Inferior parietal cortex (tissue), 1 donor: ENCODE results near the gene KIF3B.
"Not testable (repeated sequence)": the region's sequence is repeated elsewhere in the genome, so short reads cannot be mapped to it uniquely, and the experiment has no call there.

Source experiments
- DNase-seq: peaks from one replicate; pipeline ENCODE4 v3.0.0-alpha.2; 2016; ENCODE audit errors: extremely low spot score

Gene KIF3B

DNA sequence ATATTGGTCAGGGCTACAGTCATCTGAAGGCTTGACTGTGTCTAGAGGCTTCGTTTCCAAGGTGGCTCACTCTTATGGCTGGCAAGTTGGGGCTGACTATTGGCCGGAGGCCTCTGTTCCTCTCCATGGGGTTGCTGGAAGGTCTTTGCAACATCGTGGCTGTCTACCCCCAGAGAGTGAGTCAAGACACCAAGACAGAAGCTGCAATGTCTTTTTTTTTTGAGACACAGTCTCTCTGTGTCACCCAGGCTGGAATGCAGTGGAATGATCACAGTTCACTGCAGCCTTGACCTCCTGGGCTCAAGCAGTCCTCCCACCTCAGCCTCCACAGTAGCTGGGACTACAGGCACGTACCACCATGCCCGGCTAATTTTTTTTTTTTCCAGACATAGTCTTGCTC lies 29.4 kb upstream of the KIF3B start:
- no peak for DNase-seq

- DNase-seq: no peak
Measured at GRCh38 chr20:32249030-32249738, 28.3 kb upstream of the KIF3B start.

GRCh38 chr20:32251470-32251869 lies 26.0 kb upstream of the KIF3B start:
- no peak for DNase-seq

DNA sequence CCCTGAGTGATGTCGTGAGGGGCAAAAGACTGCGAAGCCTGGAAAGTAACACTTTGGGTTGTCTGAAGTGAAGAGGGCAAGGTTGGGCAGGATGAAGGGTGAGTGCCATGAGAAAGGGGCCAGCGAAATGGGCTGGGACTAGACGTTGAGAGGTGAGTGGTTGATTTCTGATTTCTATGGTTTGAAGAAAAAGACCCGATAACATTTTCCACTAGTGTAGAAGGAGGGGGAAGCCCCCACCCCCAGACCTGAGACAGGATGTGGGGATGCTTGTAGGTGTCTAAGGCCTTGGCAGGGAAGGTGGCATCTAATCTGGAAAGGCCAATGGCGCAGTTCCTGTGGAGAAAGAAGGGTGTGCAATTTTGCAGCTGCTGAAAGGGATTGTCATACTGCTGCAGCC lies 25.3 kb upstream of the KIF3B start:
- DNase-seq: no peak

- DNase-seq: not testable (repeated sequence)
Measured at GRCh38 chr20:32260973-32261372, 16.5 kb upstream of the KIF3B start.

- no peak for DNase-seq
Measured at GRCh38 chr20:32261644-32262043, 15.8 kb upstream of the KIF3B start.

- no peak for DNase-seq
Measured at GRCh38 chr20:32263398-32263954, 14.0 kb upstream of the KIF3B start.

DNA sequence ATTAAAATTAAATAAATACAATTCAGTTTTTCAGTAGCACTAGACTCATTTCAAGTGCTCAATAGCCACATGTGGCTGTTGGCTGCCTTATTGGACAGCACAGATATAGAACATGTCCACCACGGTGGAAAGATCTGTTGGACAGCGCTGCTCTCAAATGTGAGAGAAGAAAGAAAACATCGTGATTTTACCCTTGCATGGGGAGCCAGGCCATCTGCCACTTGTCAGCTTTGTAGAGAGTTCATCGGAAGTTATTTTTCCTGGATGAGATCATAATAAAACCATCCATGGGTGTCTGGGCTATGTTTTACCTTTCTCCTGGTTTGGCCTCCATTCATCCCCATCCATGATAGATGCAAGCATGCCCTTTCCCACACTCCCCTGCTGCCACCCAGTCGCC lies 5.8 kb upstream of the KIF3B start:
- DNase-seq: no peak

GRCh38 chr20:32274359-32274758 lies 3.1 kb upstream of the KIF3B start:
- no peak for DNase-seq

DNA sequence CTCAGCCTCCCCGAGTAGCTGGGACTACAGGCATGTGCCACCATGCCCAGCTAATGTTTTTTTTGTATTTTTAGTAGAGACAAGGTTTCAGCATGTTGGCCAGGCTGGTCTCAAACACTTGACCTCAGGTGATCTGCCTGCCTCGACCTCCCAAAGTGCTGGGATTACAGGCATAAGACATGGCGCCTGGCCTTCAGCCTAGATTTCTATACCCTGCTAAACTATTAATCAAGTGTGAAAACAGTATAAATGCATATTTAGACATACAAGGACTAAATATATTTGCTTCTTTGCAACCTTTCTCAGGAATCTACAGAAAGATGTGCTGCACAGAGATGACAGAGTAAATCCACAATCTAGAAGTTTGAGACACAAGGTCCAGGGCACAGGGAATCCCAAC lies 2.3 kb upstream of the KIF3B start:
- not testable (repeated sequence) for DNase-seq

DNA sequence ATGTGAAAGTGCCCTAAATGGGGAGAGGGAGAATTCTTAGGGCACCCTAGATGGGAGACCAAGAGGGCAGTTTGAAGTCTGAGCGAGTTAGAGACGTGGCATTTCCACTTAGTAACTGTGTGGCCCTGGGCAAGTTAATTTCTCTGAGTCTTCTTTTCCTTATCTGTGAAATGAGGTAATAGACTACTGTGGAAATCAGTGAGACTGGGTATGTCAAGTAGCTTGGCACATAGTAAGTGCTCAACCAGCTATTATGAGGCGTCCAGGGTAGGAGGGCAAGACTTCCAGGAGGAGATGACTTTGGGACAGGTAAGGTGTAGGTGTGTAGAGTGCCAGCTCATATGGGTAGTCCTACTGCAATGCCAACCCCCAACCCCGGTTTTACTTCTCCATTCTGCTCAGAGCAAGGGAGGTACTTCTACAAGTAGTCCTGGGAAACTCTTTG lies 770 bp downstream of the KIF3B start:
- DNase-seq: no peak

GRCh38 chr20:32281711-32282110 lies 4.3 kb downstream of the KIF3B start:
- no peak for DNase-seq

DNA sequence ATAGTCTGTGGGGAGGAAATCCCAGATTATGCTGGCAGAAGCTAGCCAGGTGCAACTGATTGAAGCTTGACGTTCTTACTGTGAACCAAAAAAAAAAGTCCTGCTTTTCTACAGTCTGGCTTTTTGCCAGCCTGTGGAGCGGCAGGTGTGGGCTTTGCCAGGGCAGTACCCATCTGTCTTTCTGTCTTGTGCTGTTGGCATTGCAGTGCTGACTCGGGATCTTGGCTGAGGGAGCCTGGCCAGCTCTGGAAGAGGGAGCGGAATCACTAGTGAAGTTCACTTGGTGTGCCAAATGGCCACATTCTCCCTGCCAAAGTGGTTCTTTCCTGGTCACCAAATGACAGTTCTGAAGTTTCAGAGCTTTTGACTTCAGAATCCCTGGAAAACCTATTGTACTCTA lies 5.0 kb downstream of the KIF3B start:
- peak; percentile 30 for DNase-seq

DNA sequence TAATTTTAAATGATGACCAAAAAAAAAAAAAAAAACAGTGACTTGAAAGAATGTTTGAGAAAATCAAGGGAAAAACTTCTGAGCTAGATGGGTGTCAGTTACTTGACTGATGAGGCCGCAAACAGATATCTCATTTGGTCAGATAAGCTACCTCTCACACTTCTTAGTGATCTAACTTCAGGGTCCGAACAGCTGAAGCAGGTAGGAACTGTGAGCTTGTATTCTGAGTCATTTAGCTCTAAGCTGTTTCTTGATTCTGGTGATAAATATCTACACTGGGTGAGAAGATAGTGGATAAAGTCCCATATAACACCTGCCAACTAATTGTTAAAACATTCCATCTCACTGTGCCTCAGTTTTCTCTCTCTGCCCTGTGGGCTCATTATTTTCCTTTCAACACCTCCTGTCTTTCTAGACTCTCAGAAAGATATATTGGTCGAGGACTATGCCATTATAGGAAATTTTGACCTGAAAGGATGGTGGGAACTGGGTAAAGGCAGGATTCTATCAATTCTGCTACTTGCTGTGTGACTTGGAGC lies 7.7 kb downstream of the KIF3B start:
- no peak for DNase-seq

- DNase-seq: peak; percentile 66
Measured at GRCh38 chr20:32285621-32286371, 8.3 kb downstream of the KIF3B start.

GRCh38 chr20:32287231-32287638 lies 9.8 kb downstream of the KIF3B start:
- DNase-seq: no peak

- DNase-seq: no peak
Measured at GRCh38 chr20:32288225-32288849, 10.9 kb downstream of the KIF3B start.

DNA sequence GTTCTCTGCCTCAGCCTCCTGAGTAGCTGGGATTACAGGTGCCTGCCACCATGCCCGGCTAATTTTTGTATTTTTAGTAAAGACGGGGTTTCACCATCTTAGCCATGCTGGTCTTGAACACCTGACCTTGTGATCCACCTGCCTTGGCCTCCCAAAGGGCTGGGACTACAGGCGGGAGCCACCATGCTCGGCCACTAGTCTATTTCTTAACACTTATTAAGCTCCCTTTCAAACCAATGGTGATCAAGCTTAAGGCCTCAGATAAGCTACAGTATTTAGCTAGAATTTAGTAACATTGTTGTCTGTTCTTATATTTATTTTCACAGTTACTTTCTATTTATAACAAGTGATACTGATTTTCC lies 11.8 kb downstream of the KIF3B start:
- not testable (repeated sequence) for DNase-seq

GRCh38 chr20:32289661-32290431 lies 12.4 kb downstream of the KIF3B start:
- DNase-seq: no peak

GRCh38 chr20:32291166-32291565 lies 13.7 kb downstream of the KIF3B start:
- DNase-seq: no peak

- no peak for DNase-seq
Measured at GRCh38 chr20:32292548-32292947, 15.1 kb downstream of the KIF3B start.

DNA sequence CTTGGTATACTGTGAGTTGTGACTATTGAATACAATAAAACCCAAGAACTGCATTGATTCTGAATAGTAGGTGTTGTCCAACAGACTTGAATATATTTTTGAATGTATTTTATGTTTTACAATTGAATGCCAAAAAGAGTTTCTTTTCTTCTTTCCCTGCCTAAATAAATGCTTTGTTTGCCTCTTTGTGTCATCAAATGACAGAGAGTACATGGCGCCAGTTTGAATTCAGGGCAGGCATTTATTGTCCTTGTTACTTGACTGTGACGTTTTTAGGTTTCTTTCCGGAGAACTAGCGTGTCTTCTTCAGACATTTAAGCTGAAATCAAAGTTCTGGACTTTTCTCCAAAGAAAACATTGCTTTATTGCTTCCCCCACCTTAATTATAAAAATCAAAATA lies 16.6 kb downstream of the KIF3B start:
- no peak for DNase-seq
